MCF 10A (cell line): ENCODE measurements around the gene MARCHF2. TPM values are rescaled to one million over a fixed set of nuclear protein-coding genes. Genes with fewer than 3 reads are reported as not detected.
"Not testable (repeated sequence)": the region's sequence is repeated elsewhere in the genome, so short reads cannot be mapped to it uniquely, and the experiment has no call there.

Source experiments
- BruUV-seq: library from RNA; stranded (reverse); fragments of 400-500 nt; replicated peaks from 2 replicates; lab custom pipeline; 2021; lab: Mats Ljungman, UMichigan
- CTCF ChIA-PET: fragments of 300-600 bp; sonication (Branson Sonifier 250); formaldehyde crosslinking; extraction: SDS; loops from one replicate; lab custom pipeline; 2021; ENCODE audit warnings: antibody characterized with exemption, inconsistent platforms; lab: Yijun Ruan, JAX
- POLR2A ChIA-PET: fragments of 300-600, 350-650 bp; sonication (Branson Sonifier 250); formaldehyde crosslinking; extraction: SDS; loops from one replicate; lab custom pipeline; 2020; ENCODE audit warnings: antibody characterized with exemption, inconsistent platforms; lab: Yijun Ruan, JAX
- DNase-seq: peaks from one replicate; pipeline ENCODE4 v3.0.0-alpha.2; 2018; ENCODE audit not compliant: unreplicated experiment
- H3K27ac Mint-ChIP-seq: one replicate; pipeline ENCODE4 v1.8.0; 2022; ENCODE audit warnings: mild to moderate bottlenecking, low read depth, mixed read lengths; ENCODE audit not compliant: unreplicated experiment
- H3K27me3 Mint-ChIP-seq: one replicate; pipeline ENCODE4 v1.8.0; 2022; ENCODE audit warnings: mixed read lengths; ENCODE audit not compliant: insufficient read depth, unreplicated experiment
- H3K36me3 Mint-ChIP-seq: one replicate; pipeline ENCODE4 v1.8.0; 2022; ENCODE audit warnings: mild to moderate bottlenecking, moderate library complexity, mixed read lengths; ENCODE audit not compliant: insufficient read depth, unreplicated experiment
- H3K4me1 Mint-ChIP-seq: one replicate; pipeline ENCODE4 v1.8.0; 2022; ENCODE audit warnings: mixed read lengths; ENCODE audit not compliant: insufficient read depth, unreplicated experiment
- H3K4me3 Mint-ChIP-seq: one replicate; pipeline ENCODE4 v1.8.0; 2022; ENCODE audit warnings: mild to moderate bottlenecking, moderate library complexity, mixed read lengths; ENCODE audit not compliant: unreplicated experiment
- H3K9me3 Mint-ChIP-seq: one replicate; pipeline ENCODE4 v1.8.0; 2022; ENCODE audit warnings: mixed read lengths; ENCODE audit not compliant: unreplicated experiment
- CTCF ChIP-seq: fragments of 200-600 bp; IDR thresholded peaks from one replicate; pipeline ENCODE4 v1.8.0; 2022; ENCODE audit warnings: antibody characterized with exemption, mild to moderate bottlenecking; ENCODE audit not compliant: unreplicated experiment
- intact Hi-C: fragments of 100-400 bp; cut with micrococcal nuclease; formaldehyde crosslinking; loops from 2 replicates; pipeline ENCODE4 v1.14.1; 2022
- total RNA-seq: library from RNA; stranded (reverse); gene quantifications from 2 replicates; pipeline ENCODE4 v1.2.3, GENCODE V29; 2022

The MARCHF2 gene
- total RNA-seq, 1 experiment from 2014 or later: 8.3 TPM

DNA sequence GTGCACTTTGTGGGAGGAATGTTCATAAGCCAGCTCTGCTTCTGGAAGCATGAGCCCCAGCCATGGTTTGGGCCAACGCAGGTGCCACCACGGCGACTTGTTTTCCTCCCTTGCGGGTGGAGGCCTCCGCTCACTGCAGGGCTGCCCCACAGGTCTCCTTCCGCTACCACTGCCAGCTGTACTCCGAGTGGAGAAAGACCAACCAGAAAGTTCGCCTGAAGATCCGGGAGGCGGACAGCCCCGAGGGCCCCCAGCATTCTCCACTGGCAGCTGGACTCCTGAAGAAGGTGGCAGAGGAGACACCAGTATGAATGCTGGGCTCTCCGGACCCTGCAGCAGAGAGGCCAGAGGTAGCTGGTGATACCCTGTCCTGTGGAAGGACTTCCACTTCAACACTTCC is 25.1 kb downstream of the MARCHF2 start:
- H3K27ac Mint-ChIP-seq: no peak overlapping the region
- ChIA-PET POLR2A (interaction anchor here (0.9 kb wide), 1 partner anchor 23 kb away, joined by 3 read pairs; no protein-coding TSS in a partner anchor), CTCF (interaction anchor here (0.6 to 1.2 kb wide), 2 partner anchors 24 to 121 kb away, joined by 3 read pairs; no protein-coding TSS in a partner anchor)
- H3K4me3 Mint-ChIP-seq: no peak overlapping the region
- no peaks in the 10 kb centered on the region for H3K4me1 Mint-ChIP-seq
- intact Hi-C loops: no loop called here
- H3K27me3 Mint-ChIP-seq: no peaks in the 10 kb centered on the region
- no peaks in the 10 kb centered on the region for H3K36me3 Mint-ChIP-seq
- no peak for DNase-seq
- H3K9me3 Mint-ChIP-seq: no peaks in the 10 kb centered on the region
- BruUV-seq: no TSS peak
- no peak for TF ChIP-seq CTCF

GRCh38 chr19:8441725-8442544 is 28.8 kb downstream of the MARCHF2 start:
- DNase-seq: no peak
- Mint-ChIP-seq H3K27ac (no peak overlapping the region), H3K36me3 (peaks cover 17% of the 10 kb centered on the region), H3K4me1 (peaks cover 7% of the 10 kb centered on the region), H3K9me3 (no peaks in the 10 kb centered on the region), H3K27me3 (no peaks in the 10 kb centered on the region), H3K4me3 (no peak overlapping the region)
- BruUV-seq: no TSS peak
- POLR2A ChIA-PET: no interaction called here
- intact Hi-C loops: no loop called here
- CTCF ChIA-PET: interaction anchor here (0.6 to 1.1 kb wide), 4 partner anchors 12 to 856 kb away, joined by 3 to 4 read pairs (median 3); no protein-coding TSS in a partner anchor
- TF ChIP-seq CTCF: no peak

DNA sequence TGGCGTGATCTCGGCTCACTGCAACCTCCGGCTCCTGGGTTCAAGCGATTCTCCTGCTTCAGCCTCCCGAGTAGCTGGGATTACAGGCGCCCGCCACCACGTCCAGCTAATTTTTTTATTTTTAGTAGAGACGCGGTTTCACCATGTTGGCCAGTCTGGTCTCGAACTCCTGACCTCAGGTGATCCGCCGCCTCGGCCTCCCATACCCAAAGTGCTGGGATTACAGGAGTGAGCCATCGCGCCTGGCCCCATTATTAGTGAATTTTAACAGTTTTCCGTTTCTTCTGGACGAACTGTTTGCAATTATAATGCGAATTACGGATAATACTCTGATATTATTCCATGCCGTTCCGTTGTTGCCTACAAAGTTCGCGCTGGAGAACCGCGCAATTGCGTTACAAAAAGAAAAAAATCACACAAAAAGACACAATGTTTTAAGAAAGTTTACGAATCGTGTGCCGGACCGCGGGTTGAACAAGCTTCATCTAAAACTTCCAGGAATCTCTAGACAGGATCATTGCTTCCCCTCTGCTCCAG is 31.1 kb downstream of the MARCHF2 start:
- H3K9me3 Mint-ChIP-seq, DNase-seq, H3K27me3 Mint-ChIP-seq: not testable (repeated sequence)
- peaks cover 31% of the 10 kb centered on the region for H3K36me3 Mint-ChIP-seq
- H3K4me1 Mint-ChIP-seq: peaks cover 21% of the 10 kb centered on the region
- H3K4me3 Mint-ChIP-seq: peak overlapping the region; percentile 95
- intact Hi-C loops: loop anchor here (1.0 to 2.0 kb wide), 2 partner anchors 20 to 69 kb away; no protein-coding TSS in a partner anchor
- TSS peak; percentile 25 for BruUV-seq
- CTCF ChIA-PET: interaction anchor here (0.8 to 3.1 kb wide), 3 partner anchors 30 to 90 kb away, joined by 3 to 20 read pairs (median 4); partner anchors contain the start of gene MARCHF2
- H3K27ac Mint-ChIP-seq: peak overlapping the region; percentile 99
- POLR2A ChIA-PET: interaction anchor here (0.5 to 3.6 kb wide), 35 partner anchors 9 to 1936 kb away, joined by 3 to 45 read pairs (median 4); partner anchors contain the start of genes MARCHF2, NDUFA7, RAB11B and RPS28

GRCh38 chr19:8444677-8445487 is 31.8 kb downstream of the MARCHF2 start, which contains the start of gene HNRNPM:
HNRNPM (plus strand) TSS chr19:8444975; CDS start chr19:8444999, 24 bp downstream.
- Mint-ChIP-seq H3K36me3 (peaks cover 31% of the 10 kb centered on the region), H3K4me3 (peak within 1 kb of the TSS; percentile 95), H3K4me1 (peaks cover 21% of the 10 kb centered on the region), H3K9me3 (no peaks in the 10 kb centered on the region), H3K27ac (peak within 1 kb of the TSS; percentile 99), H3K27me3 (no peaks in the 10 kb centered on the region)
- CTCF ChIA-PET: interaction anchor here (0.8 to 3.1 kb wide), 3 partner anchors 31 to 91 kb away, joined by 3 to 20 read pairs (median 4); partner anchors contain the start of gene MARCHF2
- BruUV-seq: no TSS peak
- no peak for TF ChIP-seq CTCF
- DNase-seq: peak; percentile 98
- intact Hi-C loops: loop anchor here (1.0 to 5.0 kb wide), 3 partner anchors 21 to 68 kb away; partner anchors contain the start of gene MARCHF2
- POLR2A ChIA-PET: interaction anchor here (0.6 to 3.6 kb wide), 34 partner anchors 10 to 1382 kb away, joined by 3 to 45 read pairs (median 4); partner anchors contain the start of genes MARCHF2, NDUFA7, RAB11B and RPS28
